ENCODE data around the gene OR2T29.
"Not testable (repeated sequence)": the region's sequence is repeated elsewhere in the genome, so short reads cannot be mapped to it uniquely, and the experiment has no call there.

Gene OR2T29

DNA sequence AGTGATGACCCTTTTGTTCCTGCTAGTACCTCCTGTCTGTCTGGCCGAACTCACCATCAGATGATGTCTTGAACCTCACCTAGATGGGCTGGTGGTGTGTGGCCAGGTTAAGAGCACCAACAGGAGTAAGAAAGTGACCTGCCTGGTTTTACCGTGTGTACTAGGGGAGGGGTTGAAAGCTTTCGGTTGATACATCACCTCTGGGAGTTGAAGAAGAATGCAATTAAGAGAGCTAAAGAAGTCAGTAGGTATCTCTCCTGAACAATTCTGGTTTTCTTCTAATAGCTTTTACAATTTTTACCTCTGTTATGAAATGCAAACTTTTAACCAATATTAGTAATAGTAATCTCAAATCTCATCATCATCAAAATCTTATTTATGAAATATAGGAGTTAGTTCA is at the start of gene OR2T29:
OR2T29 (minus strand) TSS at position 101 of the 400 bp plus-strand sequence. CDS start 3,281 bp downstream, outside the sequence.
- not testable (repeated sequence) for DNase-seq

- no peak for DNase-seq
Measured at GRCh38 chr1:248611883-248612414, 49.4 kb upstream of the OR2T29 start.

GRCh38 chr1:248610301-248610700 is 47.7 kb upstream of the OR2T29 start:
- no peak for DNase-seq

GRCh38 chr1:248599396-248599795 is 36.8 kb upstream of the OR2T29 start:
- no peak for DNase-seq

DNA sequence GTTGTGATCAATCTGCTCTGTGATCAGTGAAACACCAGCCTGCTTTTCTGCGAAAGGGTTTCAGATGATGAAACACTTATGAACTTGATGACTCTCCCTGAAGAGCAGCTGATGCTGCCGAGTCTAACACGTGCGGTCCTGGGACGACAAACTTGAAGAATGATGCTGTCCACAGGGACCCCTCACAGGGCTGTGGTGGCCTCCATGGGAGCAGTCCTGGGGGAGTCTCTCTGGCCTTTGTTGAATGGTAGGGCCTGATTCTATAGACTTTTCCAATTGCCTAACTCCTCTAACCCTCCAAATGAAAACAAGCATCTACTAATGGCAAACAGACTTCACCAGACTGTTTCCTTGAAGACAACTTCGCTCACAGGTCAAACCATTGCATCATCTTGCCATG is 35.0 kb upstream of the OR2T29 start, which contains the start of gene OR2T10:
OR2T10 (minus strand) TSS at position 112 of the 400 bp plus-strand sequence. CDS start 3,932 bp downstream, outside the sequence.
- DNase-seq: no peak

DNA sequence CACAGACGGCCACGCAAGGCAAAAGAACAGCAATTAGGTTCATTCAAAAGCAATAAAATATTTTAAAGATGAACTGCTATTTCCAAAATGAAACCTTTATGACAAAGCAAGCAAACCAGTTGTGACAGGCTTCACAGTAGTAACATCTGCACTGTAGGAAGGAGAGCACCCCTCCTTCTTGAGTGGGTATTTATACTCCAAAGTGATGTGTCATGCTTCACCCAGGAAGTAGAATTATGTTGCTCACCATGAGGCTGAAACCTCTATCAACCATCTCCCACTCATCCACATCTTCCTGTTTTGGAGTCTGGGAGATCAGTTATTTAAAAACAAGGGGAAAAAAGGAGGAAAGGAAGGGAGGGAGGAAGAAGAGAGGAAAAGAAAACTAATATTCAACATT is 34.0 kb upstream of the OR2T29 start:
- no peak for DNase-seq

GRCh38 chr1:248593226-248593625 is 30.7 kb upstream of the OR2T29 start:
- DNase-seq: no peak

DNA sequence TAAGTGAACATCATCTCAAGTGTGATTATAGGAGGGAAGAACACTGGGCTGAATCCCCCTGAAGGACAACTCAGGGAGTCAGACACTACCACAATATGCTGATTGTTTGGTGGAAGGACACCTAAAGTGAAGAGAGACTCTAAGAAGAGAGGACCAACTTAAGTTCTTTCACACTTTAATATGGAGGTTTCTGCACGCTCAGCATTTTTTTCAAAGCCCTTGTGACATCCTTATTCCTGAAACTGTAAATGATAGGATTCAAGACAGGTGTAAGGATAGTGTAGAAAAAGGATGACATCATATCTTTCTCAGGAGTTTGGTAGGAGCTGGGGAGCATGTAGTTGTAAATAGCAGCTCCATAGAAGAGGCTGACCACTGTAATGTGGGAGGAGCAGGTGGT is 30.1 kb upstream of the OR2T29 start:
- no peak for DNase-seq

DNA sequence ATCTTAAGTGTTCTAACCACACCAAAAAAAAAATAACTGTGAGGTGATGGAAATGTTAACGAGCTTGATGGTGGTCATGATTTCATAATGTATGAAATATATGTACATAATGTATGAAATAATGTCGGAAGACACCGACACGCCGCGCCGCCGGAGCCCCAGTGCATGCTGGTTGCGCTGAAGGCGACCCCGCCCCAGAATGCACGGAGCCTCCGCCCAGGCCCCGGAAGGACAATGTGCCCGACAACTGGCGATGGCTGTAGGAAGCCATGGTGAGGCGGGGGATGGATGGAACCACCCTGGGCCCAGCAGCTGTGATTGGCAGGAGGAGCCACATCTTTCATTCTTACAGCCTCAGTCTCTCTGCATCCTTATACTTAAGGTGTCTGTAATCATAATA is 27.5 kb upstream of the OR2T29 start:
- no peak for DNase-seq

- DNase-seq: no peak
Measured at GRCh38 chr1:248589334-248589733, 26.8 kb upstream of the OR2T29 start.

DNA sequence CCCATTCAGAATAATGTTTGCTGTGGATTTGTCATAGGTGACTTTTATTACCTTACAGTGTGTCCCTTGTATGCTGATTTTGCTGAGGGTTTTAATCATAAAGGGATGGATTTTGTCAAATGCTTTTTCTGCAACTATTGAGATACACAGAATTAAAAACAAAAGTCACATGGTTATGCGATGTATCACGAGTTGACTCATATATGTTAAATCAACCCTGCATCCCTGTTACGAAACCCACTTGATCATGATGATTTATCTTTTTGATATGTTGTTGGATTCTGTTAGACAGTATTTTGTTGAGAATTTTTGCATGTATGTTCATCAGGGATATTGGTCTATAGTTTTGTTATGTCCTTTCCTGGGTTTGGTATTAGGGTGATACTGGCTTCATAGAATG is 22.7 kb upstream of the OR2T29 start:
- DNase-seq: no peak

DNA sequence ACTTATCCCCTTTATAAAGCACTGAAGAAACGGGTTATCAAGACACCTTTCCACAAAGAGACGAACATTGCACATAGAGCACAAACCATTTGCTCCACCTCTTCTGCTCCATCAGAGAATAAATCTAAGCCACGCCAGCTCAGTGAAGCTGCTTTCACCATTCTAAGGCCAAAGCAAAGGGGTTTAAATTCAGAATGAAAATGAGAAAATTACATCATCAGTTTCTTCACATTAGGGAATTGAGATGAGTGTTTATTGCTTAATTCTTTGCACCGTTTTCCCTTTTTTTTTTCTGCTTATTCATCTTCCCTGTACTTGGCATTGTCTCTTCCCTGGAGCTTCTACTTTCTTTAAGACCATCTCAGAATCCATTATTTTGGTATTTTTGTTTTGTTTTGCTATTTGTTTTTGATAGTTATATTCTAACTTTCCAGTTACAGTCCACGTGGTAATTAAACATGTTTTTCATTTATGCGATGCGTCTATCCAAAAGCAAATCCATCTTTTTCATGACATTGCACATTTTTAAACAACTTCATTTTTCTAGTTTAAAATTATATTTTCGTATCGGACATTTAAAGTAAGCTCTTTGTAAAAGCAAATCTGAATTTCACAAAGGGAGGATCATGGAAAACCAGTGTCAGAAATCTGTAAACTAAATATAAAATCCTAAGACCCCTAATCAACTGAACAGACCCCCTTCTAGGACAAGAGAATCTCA is 13.8 kb upstream of the OR2T29 start:
- DNase-seq: no peak

DNA sequence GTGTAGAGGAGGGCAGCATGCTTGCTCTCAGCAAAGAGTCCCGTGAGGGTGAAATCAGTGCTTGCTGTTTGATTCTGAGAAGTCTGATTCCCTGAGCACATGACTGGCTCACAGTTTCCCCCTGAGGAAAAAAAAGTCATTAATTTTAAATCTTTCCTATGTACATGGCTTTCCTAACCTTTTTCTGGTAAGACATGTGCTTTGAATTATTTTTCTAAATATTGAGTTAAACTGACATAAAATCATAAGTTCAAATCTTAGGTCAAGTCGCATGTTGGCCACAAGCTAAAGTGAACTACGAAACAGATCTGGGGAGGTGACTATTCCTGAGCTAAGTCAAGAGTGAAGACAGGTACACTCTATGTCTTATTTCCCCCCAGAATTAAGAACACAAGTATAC is 12.1 kb upstream of the OR2T29 start, which contains the start of gene OR2T34:
OR2T34 (minus strand) TSS at position 101 of the 400 bp plus-strand sequence; CDS start at position 101, 0 bp downstream.
- not testable (repeated sequence) for DNase-seq

DNA sequence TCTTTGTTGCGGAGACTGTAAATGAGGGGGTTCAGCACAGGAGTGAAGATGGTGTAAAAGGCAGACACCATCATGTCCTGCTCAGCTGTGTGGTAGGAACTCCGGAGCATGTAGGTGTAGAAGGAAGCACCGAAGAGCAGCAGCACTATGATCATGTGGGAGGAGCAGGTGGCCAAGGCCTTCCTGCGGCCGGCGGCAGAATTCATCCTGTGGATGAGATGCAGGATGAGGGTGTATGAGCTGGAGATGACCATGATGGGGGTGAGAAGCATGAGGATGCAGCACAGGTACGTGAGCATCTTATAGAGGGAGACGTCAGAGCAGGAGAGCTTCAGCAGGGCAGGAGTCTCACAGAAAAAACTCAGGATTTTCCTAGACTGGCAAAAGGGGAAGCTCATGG is 11.3 kb upstream of the OR2T29 start:
- not testable (repeated sequence) for DNase-seq

- DNase-seq: not testable (repeated sequence)
Measured at GRCh38 chr1:248572049-248572448, 9.5 kb upstream of the OR2T29 start.

DNA sequence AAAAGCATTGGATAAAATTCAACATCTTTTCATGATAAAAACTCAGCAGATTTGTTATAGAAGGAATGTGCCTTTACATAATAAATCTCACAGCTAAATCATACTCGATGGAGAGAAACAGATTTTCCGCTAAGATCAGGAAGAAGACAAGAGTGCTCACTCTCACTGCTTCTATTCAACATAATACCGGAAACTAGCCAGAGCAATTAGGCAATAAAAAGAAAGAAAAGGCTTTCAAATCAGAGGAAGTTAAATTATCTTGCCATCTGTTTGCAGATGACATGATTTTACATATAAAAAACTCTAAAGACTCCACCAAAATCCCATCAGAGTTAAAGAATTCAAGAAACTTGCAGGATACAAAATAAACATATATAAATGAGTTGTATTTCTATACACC is 8.2 kb upstream of the OR2T29 start:
- DNase-seq: not testable (repeated sequence)

GRCh38 chr1:248569049-248569448 is 6.5 kb upstream of the OR2T29 start:
- not testable (repeated sequence) for DNase-seq

DNA sequence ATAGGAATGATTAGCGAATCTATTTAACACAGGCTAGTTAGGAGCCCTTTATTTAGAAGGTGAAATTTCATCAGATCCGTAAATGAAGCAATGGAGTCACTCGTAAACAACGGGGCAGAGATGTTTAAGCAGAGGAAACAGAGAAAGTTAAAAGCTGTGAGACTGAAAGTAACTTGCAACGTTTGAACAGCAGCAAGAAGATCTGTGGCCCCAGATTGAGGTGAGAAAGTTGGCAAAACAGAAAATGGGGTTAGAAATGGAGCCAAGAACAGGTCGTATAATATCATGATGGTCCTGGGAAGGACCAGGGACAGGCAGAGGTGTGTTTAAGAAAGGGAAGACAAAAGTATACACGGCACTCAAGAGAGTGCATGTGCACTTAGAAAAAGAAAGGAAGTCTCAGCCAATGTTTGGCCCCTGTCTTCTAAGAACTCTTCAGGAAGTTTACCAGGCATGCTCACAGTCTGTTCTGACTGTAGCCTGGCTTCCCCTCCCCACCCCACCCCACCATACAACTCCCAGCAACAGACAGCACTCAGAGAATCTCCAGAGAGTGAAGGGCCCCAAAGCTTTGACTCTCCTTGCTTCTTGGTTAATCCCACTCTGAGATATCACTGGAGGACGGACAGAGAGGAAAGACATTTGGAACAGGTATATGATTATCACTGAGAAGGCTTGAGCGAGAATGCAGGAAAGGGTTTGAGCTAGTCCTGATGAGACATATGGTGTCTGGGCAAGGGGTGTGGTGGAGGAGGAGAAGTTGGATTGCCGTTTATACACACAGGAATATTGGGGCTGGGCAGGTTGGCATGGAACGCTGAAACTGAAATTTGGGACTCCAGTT is 3.2 kb upstream of the OR2T29 start:
- DNase-seq: not testable (repeated sequence)

GRCh38 chr1:248551027-248551426 is 11.5 kb downstream of the OR2T29 start:
- not testable (repeated sequence) for DNase-seq

DNA sequence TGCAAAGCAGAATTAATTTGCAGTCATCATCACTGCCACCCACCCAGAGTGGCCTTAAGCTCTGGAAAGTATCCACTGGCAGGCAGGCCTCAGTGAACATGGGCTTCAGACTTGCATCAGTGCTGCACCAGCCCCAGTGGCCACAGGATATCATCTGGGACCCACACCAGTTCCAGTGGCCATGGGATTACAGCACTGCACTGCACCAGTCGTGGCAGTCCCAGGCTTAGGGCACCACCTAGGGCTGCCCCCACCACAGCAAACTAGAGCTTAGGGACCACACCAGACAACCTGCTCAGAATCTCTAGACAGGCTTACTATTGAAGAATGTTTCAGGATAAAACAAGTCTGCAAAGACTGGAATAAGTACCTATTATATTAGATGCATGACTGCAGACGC is 15.2 kb downstream of the OR2T29 start:
- not testable (repeated sequence) for DNase-seq

DNA sequence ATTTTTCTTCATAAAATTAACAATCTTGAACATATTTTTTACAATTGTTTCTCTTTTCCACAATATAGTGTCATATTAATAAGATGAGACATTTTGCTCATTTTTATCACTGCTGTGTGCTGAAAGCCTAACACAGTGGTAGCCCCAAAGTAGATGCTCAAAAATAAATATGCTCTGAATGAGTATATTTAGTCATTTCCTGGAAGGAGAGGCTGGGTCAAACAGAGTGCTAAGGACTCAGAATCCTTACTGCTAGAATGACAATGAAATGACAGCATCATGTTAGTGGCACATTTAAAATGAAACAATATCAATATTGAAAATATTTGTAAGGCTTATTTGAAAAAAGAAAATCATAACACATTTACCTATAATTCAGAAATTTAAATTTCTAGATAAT is 25.1 kb downstream of the OR2T29 start:
- not testable (repeated sequence) for DNase-seq

GRCh38 chr1:248521856-248522255 is 40.7 kb downstream of the OR2T29 start:
- no peak for DNase-seq

DNA sequence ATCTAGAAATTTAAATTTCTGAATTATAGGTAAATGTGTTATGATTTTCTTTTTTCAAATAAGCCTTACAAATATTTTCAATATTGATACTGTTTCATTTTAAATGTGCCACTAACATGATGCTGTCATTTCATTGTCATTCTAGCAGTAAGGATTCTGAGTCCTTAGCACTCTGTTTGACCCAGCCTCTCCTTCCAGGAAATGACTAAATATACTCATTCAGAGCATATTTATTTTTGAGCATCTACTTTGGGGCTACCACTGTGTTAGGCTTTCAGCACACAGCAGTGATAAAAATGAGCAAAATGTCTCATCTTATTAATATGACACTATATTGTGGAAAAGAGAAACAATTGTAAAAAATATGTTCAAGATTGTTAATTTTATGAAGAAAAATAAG is 52.4 kb downstream of the OR2T29 start:
- DNase-seq: not testable (repeated sequence)
